Sigmoid colon (tissue), 4 donors: ENCODE results near the gene ASPM.
"Not testable (repeated sequence)": the region's sequence is repeated elsewhere in the genome, so short reads cannot be mapped to it uniquely, and the experiment has no call there.

Experiments used
- EP300 ChIP-seq, 4 donors: sonication (generic); formaldehyde crosslinking; IDR thresholded peaks; one replicate each; pipeline ENCODE4 v1.6.1; 2017; ENCODE audit warnings: antibody characterized with exemption in 4 of 4
- POLR2A ChIP-seq, 2 donors: fragments of 450-650 bp; IDR thresholded peaks; one replicate each; pipeline ENCODE4 v1.6.1; 2016; ENCODE audit warnings: antibody characterized with exemption in 2 of 2, mild to moderate bottlenecking in 2 of 2, moderate library complexity in 2 of 2
- POLR2AphosphoS5 ChIP-seq, 4 donors: sonication (generic); formaldehyde crosslinking; IDR thresholded peaks; one replicate each; pipeline ENCODE4 v1.6.1; 2017; ENCODE audit warnings: antibody characterized with exemption in 4 of 4
- TF ChIP-seq, protein P1 (sequence below), 4 experiments: fragments of 450-650 bp in 3 of 4; fragments of 200-600 bp in 1 of 4; IDR thresholded peaks; one replicate each; pipeline ENCODE4 v1.5.1; 2016 to 2019; ENCODE audit warnings: antibody characterized with exemption in 4 of 4, mild to moderate bottlenecking in 3 of 4, moderate library complexity in 2 of 4

DNA sequence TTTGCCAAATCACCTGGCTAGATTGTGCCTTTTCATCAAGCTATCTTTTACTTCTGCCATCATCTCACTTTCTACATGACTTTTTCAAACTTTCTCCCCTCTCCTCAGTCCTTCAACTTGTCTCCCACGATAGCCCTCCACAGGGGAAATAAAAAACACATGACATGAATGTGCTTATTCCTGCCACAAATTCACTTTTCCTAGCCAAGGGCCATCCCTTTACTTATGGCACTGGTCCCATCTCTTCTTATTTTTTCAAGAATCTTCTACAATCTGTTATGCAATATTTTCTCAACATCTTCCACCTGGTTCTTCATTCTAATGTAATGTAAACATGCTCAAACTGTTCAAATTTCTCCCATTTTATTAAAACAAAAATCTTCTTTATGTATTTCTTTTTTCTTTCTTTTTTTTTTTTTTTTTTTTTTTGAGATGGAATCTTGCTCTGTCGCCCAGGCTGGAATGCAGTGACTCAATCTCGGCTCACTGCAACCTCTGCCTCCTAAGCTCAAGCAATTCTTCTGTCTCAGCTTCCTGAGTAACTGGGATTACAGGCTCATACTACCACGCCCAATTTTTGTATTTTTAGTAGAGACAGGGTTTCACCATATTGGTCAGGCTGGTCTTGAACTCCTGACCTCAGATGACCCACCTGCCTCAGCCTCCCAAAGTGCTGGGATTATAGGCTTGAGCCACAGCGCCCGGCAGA, 111.7 kb downstream of the ASPM start:
- TF ChIP-seq EP300, POLR2A, POLR2AphosphoS5 (IDR thresholded peaks at IDR 0.05): not testable (repeated sequence)
- TF ChIP-seq, protein P1, sequence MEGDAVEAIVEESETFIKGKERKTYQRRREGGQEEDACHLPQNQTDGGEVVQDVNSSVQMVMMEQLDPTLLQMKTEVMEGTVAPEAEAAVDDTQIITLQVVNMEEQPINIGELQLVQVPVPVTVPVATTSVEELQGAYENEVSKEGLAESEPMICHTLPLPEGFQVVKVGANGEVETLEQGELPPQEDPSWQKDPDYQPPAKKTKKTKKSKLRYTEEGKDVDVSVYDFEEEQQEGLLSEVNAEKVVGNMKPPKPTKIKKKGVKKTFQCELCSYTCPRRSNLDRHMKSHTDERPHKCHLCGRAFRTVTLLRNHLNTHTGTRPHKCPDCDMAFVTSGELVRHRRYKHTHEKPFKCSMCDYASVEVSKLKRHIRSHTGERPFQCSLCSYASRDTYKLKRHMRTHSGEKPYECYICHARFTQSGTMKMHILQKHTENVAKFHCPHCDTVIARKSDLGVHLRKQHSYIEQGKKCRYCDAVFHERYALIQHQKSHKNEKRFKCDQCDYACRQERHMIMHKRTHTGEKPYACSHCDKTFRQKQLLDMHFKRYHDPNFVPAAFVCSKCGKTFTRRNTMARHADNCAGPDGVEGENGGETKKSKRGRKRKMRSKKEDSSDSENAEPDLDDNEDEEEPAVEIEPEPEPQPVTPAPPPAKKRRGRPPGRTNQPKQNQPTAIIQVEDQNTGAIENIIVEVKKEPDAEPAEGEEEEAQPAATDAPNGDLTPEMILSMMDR (IDR thresholded peaks at IDR 0.05): not testable (repeated sequence)
